Skeletal muscle tissue (tissue), 4 donors: ENCODE data around the gene ZNF316. TPM values are rescaled to one million over a fixed set of nuclear protein-coding genes. Genes with fewer than 3 reads are reported as not detected.
A peak's percentile ranks its signal among the peaks of the same experiment; 100 is the strongest.

ENCODE experiments used
- H3K27ac ChIP-seq: one replicate; pipeline ENCODE4 v1.7.0; 2013; ENCODE audit warnings: mild to moderate bottlenecking, low read depth, low read length, inconsistent platforms
- H3K27me3 ChIP-seq, 3 donors: one replicate each; pipeline ENCODE4 v1.7.0; 2013; ENCODE audit warnings: low read length in 3 of 3; ENCODE audit not compliant: control insufficient read depth in 3 of 3, insufficient read depth in 3 of 3
- H3K36me3 ChIP-seq, 3 donors: one replicate each; pipeline ENCODE4 v1.7.0; 2013; ENCODE audit warnings: low read length in 3 of 3; ENCODE audit not compliant: control insufficient read depth in 3 of 3, insufficient read depth in 3 of 3
- H3K4me1 ChIP-seq, 3 donors: one replicate each; pipeline ENCODE4 v1.7.0; 2013; ENCODE audit warnings: low read length in 3 of 3, mild to moderate bottlenecking in 3 of 3; ENCODE audit not compliant: control insufficient read depth in 3 of 3, insufficient read depth in 3 of 3
- H3K4me3 ChIP-seq, 3 donors: one replicate each; pipeline ENCODE4 v1.7.0; 2013; ENCODE audit warnings: low read length in 3 of 3
- H3K9ac ChIP-seq, 3 donors: one replicate each; pipeline ENCODE4 v1.7.0; 2013; ENCODE audit warnings: low read length in 3 of 3, mild to moderate bottlenecking in 3 of 3, moderate library complexity in 2 of 3, low read depth in 1 of 3
- H3K9me3 ChIP-seq, 3 donors: one replicate each; pipeline ENCODE4 v1.7.0; 2013; ENCODE audit warnings: low read length in 3 of 3; ENCODE audit not compliant: control insufficient read depth in 3 of 3
- total RNA-seq: library from RNA; depleted of rRNA; stranded (reverse); fragments of >200 nt; gene quantifications from one replicate; pipeline ENCODE4 v1.2.3, GENCODE V29; 2014
- donor health status: Osteomylitis.

Gene ZNF316
- total RNA-seq, 1 donor from 2014 or later: 9.9 TPM

- H3K9ac ChIP-seq: no peak overlapping the region
- H3K27me3 ChIP-seq: no peaks in the 10 kb centered on the region
- peaks cover 0 to 5% (median 0%) of the 10 kb centered on the region in 3 donors for H3K36me3 ChIP-seq
- H3K4me1 ChIP-seq: no peaks in the 10 kb centered on the region
- no peak overlapping the region for H3K4me3 ChIP-seq
- H3K9me3 ChIP-seq: peaks cover 32 to 48% (median 44%) of the 10 kb centered on the region in 3 donors
- H3K27ac ChIP-seq: no peak overlapping the region
These were observed 43.0 kb downstream of the ZNF316 start for GRCh38 chr7:6680146-6680545.

GRCh38 chr7:6691103-6691502 lies 54.0 kb downstream of the ZNF316 start:
- H3K4me1 ChIP-seq: no peaks in the 10 kb centered on the region
- H3K9me3 ChIP-seq: peaks cover 54 to 70% (median 54%) of the 10 kb centered on the region in 3 donors
- H3K9ac ChIP-seq: no peak overlapping the region
- H3K4me3 ChIP-seq: peak overlapping the region in 1 of 3 donors; percentile 48
- H3K27ac ChIP-seq: no peak overlapping the region
- H3K27me3 ChIP-seq: no peaks in the 10 kb centered on the region
- peaks cover 88 to 96% (median 95%) of the 10 kb centered on the region in 3 donors for H3K36me3 ChIP-seq

- no peak overlapping the region for H3K27ac ChIP-seq
- H3K36me3 ChIP-seq: peaks cover 92 to 98% (median 96%) of the 10 kb centered on the region in 3 donors
- no peaks in the 10 kb centered on the region for H3K27me3 ChIP-seq
- peaks cover 54 to 76% (median 55%) of the 10 kb centered on the region in 3 donors for H3K9me3 ChIP-seq
- no peak overlapping the region for H3K9ac ChIP-seq
- no peaks in the 10 kb centered on the region for H3K4me1 ChIP-seq
- H3K4me3 ChIP-seq: peak overlapping the region in 2 of 3 donors; percentile 8 to 48
These were observed 54.5 kb downstream of the ZNF316 start for GRCh38 chr7:6691609-6692106.

- no peak overlapping the region for H3K27ac ChIP-seq
- peaks cover 17 to 22% (median 18%) of the 10 kb centered on the region in 3 donors for H3K4me1 ChIP-seq
- H3K9me3 ChIP-seq: peaks cover under 1 to 19% (median 18%) of the 10 kb centered on the region in 3 donors
- no peak overlapping the region for H3K9ac ChIP-seq
- no peaks in the 10 kb centered on the region for H3K27me3 ChIP-seq
- no peak overlapping the region for H3K4me3 ChIP-seq
- peaks cover 62 to 71% (median 68%) of the 10 kb centered on the region in 3 donors for H3K36me3 ChIP-seq
These were observed 63.7 kb downstream of the ZNF316 start for GRCh38 chr7:6700793-6701192.

GRCh38 chr7:6701860-6702259 lies 64.7 kb downstream of the ZNF316 start:
- H3K4me1 ChIP-seq: peaks cover 19 to 27% (median 19%) of the 10 kb centered on the region in 3 donors
- no peak overlapping the region for H3K9ac ChIP-seq
- no peak overlapping the region for H3K27ac ChIP-seq
- H3K4me3 ChIP-seq: no peak overlapping the region
- H3K36me3 ChIP-seq: peaks cover 55 to 61% (median 58%) of the 10 kb centered on the region in 3 donors
- no peaks in the 10 kb centered on the region for H3K27me3 ChIP-seq
- H3K9me3 ChIP-seq: peaks cover 0 to 11% (median 10%) of the 10 kb centered on the region in 3 donors

Other genes with a start within 250 kb of the ZNF316 start
- 19.3 TPM for gene DAGLB, start 189.4 kb upstream of the ZNF316 start, total RNA-seq
- gene KDELR2, start 153.2 kb upstream of the ZNF316 start, total RNA-seq: 137 TPM
- not detected for gene GRID2IP, start 85.9 kb upstream of the ZNF316 start, total RNA-seq
- 68.9 TPM for gene ZDHHC4, start 59.9 kb upstream of the ZNF316 start, total RNA-seq
- gene INTS15, start 47.3 kb upstream of the ZNF316 start, total RNA-seq: 10.4 TPM
- 12.0 TPM for gene ZNF853, start 21.7 kb upstream of the ZNF316 start, total RNA-seq
- gene ZNF12, start 69.6 kb downstream of the ZNF316 start, total RNA-seq: 17.7 TPM
- gene RSPH10B2, start 116.8 kb downstream of the ZNF316 start, total RNA-seq: 1.0 TPM
- 83.0 TPM for gene CCZ1B, start 189.0 kb downstream of the ZNF316 start, total RNA-seq